ENCODE data around the gene CAMTA1.

CAMTA1 gene

DNA sequence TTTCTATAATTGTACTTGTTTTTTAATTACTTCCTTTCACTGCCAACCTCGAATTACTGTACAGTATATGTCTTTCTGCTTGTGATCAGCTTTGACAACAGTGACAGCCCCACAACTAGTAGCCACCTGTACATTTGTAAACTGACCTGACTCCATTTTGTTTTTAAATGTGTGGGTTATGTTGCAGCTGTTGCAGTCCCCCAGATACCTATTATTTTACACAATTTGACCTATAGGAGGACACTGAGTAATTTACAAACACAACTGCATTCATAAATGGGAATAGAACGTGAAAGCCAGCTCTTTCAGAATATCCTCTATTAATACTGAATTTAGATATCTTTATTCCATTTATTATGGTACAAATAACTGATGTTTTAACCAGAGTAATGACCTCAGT lies 983.3 kb downstream of the CAMTA1 start:
- TF ChIP-seq ESRRG (CRISPR knock-in tag; IDR thresholded peaks at IDR 0.05) = no peak
- TF ChIP-seq, protein P1, sequence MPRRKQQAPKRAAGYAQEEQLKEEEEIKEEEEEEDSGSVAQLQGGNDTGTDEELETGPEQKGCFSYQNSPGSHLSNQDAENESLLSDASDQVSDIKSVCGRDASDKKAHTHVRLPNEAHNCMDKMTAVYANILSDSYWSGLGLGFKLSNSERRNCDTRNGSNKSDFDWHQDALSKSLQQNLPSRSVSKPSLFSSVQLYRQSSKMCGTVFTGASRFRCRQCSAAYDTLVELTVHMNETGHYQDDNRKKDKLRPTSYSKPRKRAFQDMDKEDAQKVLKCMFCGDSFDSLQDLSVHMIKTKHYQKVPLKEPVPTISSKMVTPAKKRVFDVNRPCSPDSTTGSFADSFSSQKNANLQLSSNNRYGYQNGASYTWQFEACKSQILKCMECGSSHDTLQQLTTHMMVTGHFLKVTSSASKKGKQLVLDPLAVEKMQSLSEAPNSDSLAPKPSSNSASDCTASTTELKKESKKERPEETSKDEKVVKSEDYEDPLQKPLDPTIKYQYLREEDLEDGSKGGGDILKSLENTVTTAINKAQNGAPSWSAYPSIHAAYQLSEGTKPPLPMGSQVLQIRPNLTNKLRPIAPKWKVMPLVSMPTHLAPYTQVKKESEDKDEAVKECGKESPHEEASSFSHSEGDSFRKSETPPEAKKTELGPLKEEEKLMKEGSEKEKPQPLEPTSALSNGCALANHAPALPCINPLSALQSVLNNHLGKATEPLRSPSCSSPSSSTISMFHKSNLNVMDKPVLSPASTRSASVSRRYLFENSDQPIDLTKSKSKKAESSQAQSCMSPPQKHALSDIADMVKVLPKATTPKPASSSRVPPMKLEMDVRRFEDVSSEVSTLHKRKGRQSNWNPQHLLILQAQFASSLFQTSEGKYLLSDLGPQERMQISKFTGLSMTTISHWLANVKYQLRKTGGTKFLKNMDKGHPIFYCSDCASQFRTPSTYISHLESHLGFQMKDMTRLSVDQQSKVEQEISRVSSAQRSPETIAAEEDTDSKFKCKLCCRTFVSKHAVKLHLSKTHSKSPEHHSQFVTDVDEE (CRISPR knock-in tag; IDR thresholded peaks at IDR 0.05) = no peak
- TF ChIP-seq ZFP3 (CRISPR knock-in tag; IDR thresholded peaks at IDR 0.05) = no peak
- no peak for TF ChIP-seq RARB (CRISPR knock-in tag; IDR thresholded peaks at IDR 0.05)
- TF ChIP-seq ARNTL (CRISPR knock-in tag; IDR thresholded peaks at IDR 0.05; ENCODE audit: borderline replicate concordance, low read depth) = no peak
- TF ChIP-seq, protein P2, sequence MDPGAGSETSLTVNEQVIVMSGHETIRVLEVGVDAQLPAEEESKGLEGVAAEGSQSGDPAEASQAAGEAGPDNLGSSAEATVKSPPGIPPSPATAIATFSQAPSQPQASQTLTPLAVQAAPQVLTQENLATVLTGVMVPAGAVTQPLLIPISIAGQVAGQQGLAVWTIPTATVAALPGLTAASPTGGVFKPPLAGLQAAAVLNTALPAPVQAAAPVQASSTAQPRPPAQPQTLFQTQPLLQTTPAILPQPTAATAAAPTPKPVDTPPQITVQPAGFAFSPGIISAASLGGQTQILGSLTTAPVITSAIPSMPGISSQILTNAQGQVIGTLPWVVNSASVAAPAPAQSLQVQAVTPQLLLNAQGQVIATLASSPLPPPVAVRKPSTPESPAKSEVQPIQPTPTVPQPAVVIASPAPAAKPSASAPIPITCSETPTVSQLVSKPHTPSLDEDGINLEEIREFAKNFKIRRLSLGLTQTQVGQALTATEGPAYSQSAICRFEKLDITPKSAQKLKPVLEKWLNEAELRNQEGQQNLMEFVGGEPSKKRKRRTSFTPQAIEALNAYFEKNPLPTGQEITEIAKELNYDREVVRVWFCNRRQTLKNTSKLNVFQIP (CRISPR knock-in tag; IDR thresholded peaks at IDR 0.05; ENCODE audit: borderline replicate concordance, low read depth) = no peak
- TF ChIP-seq, protein P3, sequence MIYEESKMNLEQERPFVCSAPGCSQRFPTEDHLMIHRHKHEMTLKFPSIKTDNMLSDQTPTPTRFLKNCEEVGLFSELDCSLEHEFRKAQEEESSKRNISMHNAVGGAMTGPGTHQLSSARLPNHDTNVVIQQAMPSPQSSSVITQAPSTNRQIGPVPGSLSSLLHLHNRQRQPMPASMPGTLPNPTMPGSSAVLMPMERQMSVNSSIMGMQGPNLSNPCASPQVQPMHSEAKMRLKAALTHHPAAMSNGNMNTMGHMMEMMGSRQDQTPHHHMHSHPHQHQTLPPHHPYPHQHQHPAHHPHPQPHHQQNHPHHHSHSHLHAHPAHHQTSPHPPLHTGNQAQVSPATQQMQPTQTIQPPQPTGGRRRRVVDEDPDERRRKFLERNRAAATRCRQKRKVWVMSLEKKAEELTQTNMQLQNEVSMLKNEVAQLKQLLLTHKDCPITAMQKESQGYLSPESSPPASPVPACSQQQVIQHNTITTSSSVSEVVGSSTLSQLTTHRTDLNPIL (CRISPR knock-in tag; IDR thresholded peaks at IDR 0.05; ENCODE audit: low read depth) = no peak
- no peak for TF ChIP-seq CSDC2 (CRISPR knock-in tag; IDR thresholded peaks at IDR 0.05)
- TF ChIP-seq SNAI2 (CRISPR knock-in tag; IDR thresholded peaks at IDR 0.05) = no peak
- no peak for TF ChIP-seq BACH2 (CRISPR knock-in tag; IDR thresholded peaks at IDR 0.05; ENCODE audit: borderline replicate concordance)
- TF ChIP-seq OSR1 (CRISPR knock-in tag; IDR thresholded peaks at IDR 0.05) = no peak
- no peak for TF ChIP-seq PPARA (CRISPR knock-in tag; IDR thresholded peaks at IDR 0.05; ENCODE audit: borderline replicate concordance)
- TF ChIP-seq ZNF8 (CRISPR knock-in tag; IDR thresholded peaks at IDR 0.05) = no peak
- TF ChIP-seq, protein P4, sequence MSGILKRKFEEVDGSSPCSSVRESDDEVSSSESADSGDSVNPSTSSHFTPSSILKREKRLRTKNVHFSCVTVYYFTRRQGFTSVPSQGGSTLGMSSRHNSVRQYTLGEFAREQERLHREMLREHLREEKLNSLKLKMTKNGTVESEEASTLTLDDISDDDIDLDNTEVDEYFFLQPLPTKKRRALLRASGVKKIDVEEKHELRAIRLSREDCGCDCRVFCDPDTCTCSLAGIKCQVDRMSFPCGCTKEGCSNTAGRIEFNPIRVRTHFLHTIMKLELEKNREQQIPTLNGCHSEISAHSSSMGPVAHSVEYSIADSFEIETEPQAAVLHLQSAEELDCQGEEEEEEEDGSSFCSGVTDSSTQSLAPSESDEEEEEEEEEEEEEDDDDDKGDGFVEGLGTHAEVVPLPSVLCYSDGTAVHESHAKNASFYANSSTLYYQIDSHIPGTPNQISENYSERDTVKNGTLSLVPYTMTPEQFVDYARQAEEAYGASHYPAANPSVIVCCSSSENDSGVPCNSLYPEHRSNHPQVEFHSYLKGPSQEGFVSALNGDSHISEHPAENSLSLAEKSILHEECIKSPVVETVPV (CRISPR knock-in tag; IDR thresholded peaks at IDR 0.05) = no peak
- no peak for ATAC-seq

DNA sequence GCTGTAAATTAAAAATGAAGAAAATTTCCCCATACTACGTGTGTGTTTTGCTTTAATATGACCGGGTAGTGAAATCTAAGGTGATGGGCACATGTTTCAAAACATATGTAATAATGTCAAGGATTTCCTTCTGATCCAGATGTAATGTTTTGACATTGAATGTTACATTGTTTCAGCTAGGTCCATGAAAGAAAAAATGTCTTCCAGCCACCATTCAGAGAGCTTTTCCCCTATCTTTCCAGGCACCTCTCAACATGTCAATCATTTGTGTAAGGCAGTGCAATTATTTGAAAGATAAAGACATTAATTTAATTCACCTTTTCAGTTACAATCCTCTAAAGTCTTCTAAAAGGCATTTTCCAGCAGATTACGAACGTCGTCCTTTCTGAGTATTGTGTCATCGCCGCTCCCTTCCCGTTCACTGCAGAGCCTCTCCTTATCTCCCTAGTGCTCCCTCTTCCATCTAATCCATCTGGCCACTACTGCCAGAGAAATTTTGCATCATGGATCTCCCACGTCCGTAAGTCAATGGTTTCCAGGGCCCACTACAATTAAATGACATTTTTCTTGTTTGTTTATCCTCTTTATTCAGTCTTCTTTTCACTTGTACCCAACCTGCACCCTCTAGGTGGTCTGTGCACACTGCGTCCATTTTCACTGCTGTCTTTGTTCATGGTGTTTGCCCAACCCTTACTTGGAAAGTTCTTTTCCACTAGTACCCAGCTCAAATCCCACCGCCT lies 984.6 kb downstream of the CAMTA1 start:
- TF ChIP-seq ISL1 (CRISPR knock-in tag; IDR thresholded peaks at IDR 0.05) (no peak), TCF4 (CRISPR knock-in tag; IDR thresholded peaks at IDR 0.05; ENCODE audit: borderline replicate concordance) (no peak), BACH2 (CRISPR knock-in tag; IDR thresholded peaks at IDR 0.05; ENCODE audit: borderline replicate concordance) (no peak), ZNF70 (CRISPR knock-in tag; IDR thresholded peaks at IDR 0.05) (no peak), RARB (CRISPR knock-in tag; IDR thresholded peaks at IDR 0.05) (no peak), ESRRG (CRISPR knock-in tag; IDR thresholded peaks at IDR 0.05) (no peak), ZFP3 (CRISPR knock-in tag; IDR thresholded peaks at IDR 0.05) (no peak), ZNF565 (CRISPR knock-in tag; conservative IDR thresholded peaks at IDR 0.05; ENCODE audit: low read depth) (no peak), PPARA (CRISPR knock-in tag; IDR thresholded peaks at IDR 0.05; ENCODE audit: borderline replicate concordance) (no peak), TOX (CRISPR knock-in tag; IDR thresholded peaks at IDR 0.05; ENCODE audit: borderline replicate concordance) (no peak), SNAI2 (CRISPR knock-in tag; IDR thresholded peaks at IDR 0.05) (no peak), CSDC2 (CRISPR knock-in tag; IDR thresholded peaks at IDR 0.05) (no peak)
- TF ChIP-seq, protein P1 (CRISPR knock-in tag; IDR thresholded peaks at IDR 0.05) = no peak
- TF ChIP-seq, protein P5, sequence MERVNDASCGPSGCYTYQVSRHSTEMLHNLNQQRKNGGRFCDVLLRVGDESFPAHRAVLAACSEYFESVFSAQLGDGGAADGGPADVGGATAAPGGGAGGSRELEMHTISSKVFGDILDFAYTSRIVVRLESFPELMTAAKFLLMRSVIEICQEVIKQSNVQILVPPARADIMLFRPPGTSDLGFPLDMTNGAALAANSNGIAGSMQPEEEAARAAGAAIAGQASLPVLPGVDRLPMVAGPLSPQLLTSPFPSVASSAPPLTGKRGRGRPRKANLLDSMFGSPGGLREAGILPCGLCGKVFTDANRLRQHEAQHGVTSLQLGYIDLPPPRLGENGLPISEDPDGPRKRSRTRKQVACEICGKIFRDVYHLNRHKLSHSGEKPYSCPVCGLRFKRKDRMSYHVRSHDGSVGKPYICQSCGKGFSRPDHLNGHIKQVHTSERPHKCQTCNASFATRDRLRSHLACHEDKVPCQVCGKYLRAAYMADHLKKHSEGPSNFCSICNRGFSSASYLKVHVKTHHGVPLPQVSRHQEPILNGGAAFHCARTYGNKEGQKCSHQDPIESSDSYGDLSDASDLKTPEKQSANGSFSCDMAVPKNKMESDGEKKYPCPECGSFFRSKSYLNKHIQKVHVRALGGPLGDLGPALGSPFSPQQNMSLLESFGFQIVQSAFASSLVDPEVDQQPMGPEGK (CRISPR knock-in tag; IDR thresholded peaks at IDR 0.05; ENCODE audit: borderline replicate concordance) = no peak
- ATAC-seq = no peak
